Muscle of leg (tissue), 11 donors: Measurements from ENCODE around the gene LIN7A. TPM values are rescaled to one million over a fixed set of nuclear protein-coding genes. Genes with fewer than 3 reads are reported as not detected.

Experiments used
- DNase-seq: peaks from one replicate; pipeline ENCODE4 v3.0.0; 2013
- H3K27ac ChIP-seq: one replicate; pipeline ENCODE4 v1.5.1; 2013; ENCODE audit warnings: mild to moderate bottlenecking, low read length, control low read depth
- H3K27me3 ChIP-seq: one replicate; pipeline ENCODE4 v1.6.1; 2013; ENCODE audit warnings: low read length; ENCODE audit not compliant: control insufficient read depth, insufficient read depth
- H3K36me3 ChIP-seq: one replicate; pipeline ENCODE4 v1.6.1; 2013; ENCODE audit warnings: low read length; ENCODE audit not compliant: control insufficient read depth, insufficient read depth
- H3K4me1 ChIP-seq: one replicate; pipeline ENCODE4 v1.6.1; 2013; ENCODE audit warnings: low read length; ENCODE audit not compliant: control insufficient read depth, insufficient read depth
- H3K4me3 ChIP-seq: one replicate; pipeline ENCODE4 v1.5.1; 2013; ENCODE audit warnings: low read length, control low read depth
- H3K9me3 ChIP-seq: replicated peaks from 2 replicates; pipeline ENCODE4 v1.6.1; 2013; ENCODE audit warnings: low read depth, low read length; ENCODE audit not compliant: control insufficient read depth
- WGBS: methylation state at CpG from one replicate; pipeline ENCODE4 v1.1.5; 2013; ENCODE audit warnings: missing lambda C conversion rate; ENCODE audit not compliant: insufficient coverage; 5-methylcytosine and 5-hydroxymethylcytosine counted together
- polyA plus RNA-seq, 8 donors: library from polyadenylated mRNA; unstranded; fragments of 120-200 nt; gene quantifications; one replicate each; pipeline versions ENCODE4 v1.2.1 to v1.2.3, GENCODE V29; 2013; ENCODE audit warnings: inconsistent platforms in 1 of 8, low replicate concordance in 1 of 8; ENCODE audit not compliant: insufficient read length in 8 of 8, insufficient read depth in 1 of 8
- total RNA-seq: library from RNA; stranded (reverse); fragments of 120-200 nt; gene quantifications from one replicate; pipeline ENCODE4 v1.2.4, GENCODE V29; 2013

The LIN7A gene
- total and polyA plus RNA-seq, 9 donors: 2.3 to 4.0 (median 2.5) TPM

DNA sequence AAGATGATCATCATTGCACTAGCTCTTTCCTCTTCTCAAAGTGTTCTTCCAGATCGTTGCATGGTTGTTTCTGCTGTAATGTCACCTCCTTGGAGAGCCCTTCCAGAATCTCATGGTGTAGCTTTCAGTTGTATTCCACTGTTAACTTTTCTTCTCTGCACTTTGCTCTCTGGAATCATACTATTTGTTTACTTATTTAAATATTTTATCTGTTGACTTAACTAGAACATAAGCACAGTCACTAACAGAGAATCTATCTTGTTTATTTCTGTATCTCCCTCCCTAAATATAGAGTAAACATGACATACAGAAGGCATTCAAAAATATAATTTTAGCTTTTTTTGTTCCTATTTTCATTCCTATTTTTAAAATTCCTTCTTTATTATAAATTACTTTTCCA lies 11.8 kb downstream of the LIN7A start:
- Histone ChIP-seq H3K4me1 (no peaks in the 10 kb centered on the region), H3K36me3 (no peaks in the 10 kb centered on the region), H3K4me3 (no peak overlapping the region), H3K27ac (no peak overlapping the region), H3K27me3 (no peaks in the 10 kb centered on the region), H3K9me3 (no peaks in the 10 kb centered on the region)
- DNase-seq: no peak
- WGBS: no CpG with 5 or more reads among the region's 1 CpG

DNA sequence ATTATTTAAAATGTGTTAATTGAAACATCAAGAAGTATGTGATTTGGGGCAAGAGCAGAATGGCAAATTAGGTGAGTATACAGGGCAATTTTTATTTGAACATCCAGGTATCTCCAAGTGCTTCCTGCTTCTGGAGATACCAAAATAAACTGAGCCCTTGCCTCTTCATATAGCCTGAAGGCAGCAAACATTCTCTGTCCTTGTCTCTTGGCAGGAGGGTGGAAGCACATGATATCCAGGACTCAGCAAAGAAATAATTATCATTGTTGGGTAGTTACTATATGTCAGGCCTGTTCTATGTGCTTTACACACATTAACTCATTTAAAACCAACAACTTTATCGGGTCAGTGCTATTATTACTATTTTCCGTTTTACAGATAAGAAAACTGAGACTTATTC lies 12.5 kb downstream of the LIN7A start:
- WGBS: no CpG with 5 or more reads among the region's 2 CpGs
- Histone ChIP-seq H3K4me1 (no peaks in the 10 kb centered on the region), H3K27ac (no peak overlapping the region), H3K27me3 (no peaks in the 10 kb centered on the region), H3K9me3 (no peaks in the 10 kb centered on the region), H3K4me3 (no peak overlapping the region), H3K36me3 (no peaks in the 10 kb centered on the region)
- DNase-seq: no peak

DNA sequence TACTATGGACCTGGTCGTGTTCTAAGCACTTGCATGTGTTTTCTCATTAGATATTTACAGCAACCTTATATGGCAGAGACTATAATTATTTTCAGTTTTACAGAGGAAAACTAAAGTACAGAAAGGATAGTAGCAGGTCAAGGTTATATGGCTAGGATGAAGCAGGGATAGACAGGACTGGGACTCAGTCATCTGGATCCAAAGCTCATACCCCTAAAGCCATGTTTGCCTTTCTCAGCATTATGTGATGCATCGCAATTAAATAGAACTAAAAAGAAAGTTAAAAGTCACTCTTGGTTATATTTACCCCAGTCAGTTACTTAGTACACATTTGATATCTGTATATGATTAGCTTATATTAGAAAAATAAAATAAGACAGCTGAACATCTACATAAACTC lies 13.3 kb downstream of the LIN7A start:
- Histone ChIP-seq H3K36me3 (no peaks in the 10 kb centered on the region), H3K9me3 (no peaks in the 10 kb centered on the region), H3K4me1 (no peaks in the 10 kb centered on the region), H3K27me3 (no peaks in the 10 kb centered on the region), H3K27ac (no peak overlapping the region), H3K4me3 (no peak overlapping the region)
- no CpG with 5 or more reads among the region's 2 CpGs for WGBS
- DNase-seq: no peak

DNA sequence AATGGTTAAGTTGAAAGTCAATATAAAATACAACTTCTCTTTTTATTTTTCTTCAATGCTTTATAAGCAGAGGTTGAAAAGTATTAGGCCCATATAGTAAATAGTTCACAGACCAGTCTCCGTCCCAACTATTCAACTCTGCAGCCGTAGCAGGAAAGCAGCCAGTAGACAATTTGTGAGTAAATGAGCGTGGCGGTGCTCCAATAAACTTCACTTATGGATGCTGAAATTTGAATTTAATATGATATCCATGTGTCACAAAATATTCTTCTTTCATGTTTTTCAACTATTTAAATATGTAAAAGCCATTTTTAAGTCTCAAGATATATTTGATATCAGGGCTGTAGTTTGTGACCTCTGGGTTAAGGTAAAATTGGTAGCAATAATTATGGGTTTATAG lies 17.7 kb downstream of the LIN7A start:
- no peaks in the 10 kb centered on the region for H3K4me1 ChIP-seq
- DNase-seq: no peak
- H3K27ac ChIP-seq: no peak overlapping the region
- H3K9me3 ChIP-seq: no peaks in the 10 kb centered on the region
- H3K27me3 ChIP-seq: no peaks in the 10 kb centered on the region
- no CpG with 5 or more reads among the region's 4 CpGs for WGBS
- H3K36me3 ChIP-seq: no peaks in the 10 kb centered on the region
- H3K4me3 ChIP-seq: no peak overlapping the region

DNA sequence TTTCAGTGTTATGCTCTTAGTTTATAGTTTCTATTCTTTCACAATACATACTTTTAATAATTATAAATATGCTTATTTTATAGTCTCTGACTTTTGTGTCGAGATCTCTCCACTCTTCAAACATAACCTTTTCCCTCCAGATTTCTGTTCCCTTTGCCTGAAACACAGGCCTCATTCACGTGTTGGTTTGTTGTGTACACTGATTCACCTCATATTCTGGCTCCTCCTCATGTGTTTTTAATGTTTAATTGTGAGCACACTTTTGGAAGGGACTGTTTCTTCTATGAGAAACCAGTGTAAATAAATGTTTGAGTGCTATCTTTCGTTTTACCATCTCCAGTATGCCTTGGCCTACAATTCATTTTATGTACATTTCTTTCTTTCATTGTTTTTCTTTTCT lies 20.1 kb downstream of the LIN7A start:
- no peak for DNase-seq
- H3K4me1 ChIP-seq: no peaks in the 10 kb centered on the region
- H3K27me3 ChIP-seq: no peaks in the 10 kb centered on the region
- no peaks in the 10 kb centered on the region for H3K9me3 ChIP-seq
- WGBS: no CpG with 5 or more reads among the region's 3 CpGs
- H3K36me3 ChIP-seq: no peaks in the 10 kb centered on the region
- no peak overlapping the region for H3K27ac ChIP-seq
- H3K4me3 ChIP-seq: no peak overlapping the region

DNA sequence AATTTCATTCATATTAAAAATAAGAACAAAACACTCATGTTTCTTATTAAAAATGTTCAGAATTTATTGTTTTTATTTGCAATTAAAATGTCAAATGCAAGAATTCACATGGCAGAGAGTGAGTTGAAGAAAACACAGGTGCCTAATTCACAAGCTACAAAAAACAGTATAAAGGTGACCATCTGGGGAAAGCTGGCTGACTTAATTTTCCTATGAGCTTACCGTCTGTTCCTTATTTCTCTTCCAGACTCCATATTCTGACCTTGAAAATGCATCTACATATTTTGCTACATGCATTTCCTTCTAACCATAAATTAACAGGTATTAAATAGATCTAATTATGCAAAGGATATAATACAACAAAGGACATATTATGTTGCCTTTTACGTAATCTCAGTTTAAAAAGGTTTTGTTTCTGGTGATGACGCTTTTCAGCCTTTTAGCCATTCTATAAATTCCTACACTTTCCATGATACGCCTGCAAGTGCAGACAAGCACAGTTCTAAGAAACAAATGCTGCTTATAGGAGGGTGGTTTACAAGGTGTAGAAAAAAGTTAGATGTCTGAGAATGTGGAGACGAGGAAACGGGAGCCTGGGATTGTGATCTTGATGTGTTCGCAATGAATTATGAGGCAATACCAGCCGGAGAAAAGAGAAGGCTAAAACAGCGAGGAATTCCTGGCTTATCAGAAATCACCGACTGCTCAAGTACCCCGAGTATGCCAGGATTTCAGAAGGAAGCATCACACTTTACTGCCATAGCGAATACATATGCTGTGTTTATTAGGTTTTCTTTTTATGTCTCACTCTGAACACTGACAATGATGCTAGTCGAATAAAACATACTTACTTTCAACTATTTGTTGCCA lies 24.6 kb downstream of the LIN7A start:
- 30% methylated on average over 5 of the region's 13 CpGs for WGBS
- H3K36me3 ChIP-seq: no peaks in the 10 kb centered on the region
- no peaks in the 10 kb centered on the region for H3K27me3 ChIP-seq
- no peaks in the 10 kb centered on the region for H3K4me1 ChIP-seq
- no peaks in the 10 kb centered on the region for H3K9me3 ChIP-seq
- DNase-seq: no peak
- no peak overlapping the region for H3K27ac ChIP-seq
- H3K4me3 ChIP-seq: no peak overlapping the region

DNA sequence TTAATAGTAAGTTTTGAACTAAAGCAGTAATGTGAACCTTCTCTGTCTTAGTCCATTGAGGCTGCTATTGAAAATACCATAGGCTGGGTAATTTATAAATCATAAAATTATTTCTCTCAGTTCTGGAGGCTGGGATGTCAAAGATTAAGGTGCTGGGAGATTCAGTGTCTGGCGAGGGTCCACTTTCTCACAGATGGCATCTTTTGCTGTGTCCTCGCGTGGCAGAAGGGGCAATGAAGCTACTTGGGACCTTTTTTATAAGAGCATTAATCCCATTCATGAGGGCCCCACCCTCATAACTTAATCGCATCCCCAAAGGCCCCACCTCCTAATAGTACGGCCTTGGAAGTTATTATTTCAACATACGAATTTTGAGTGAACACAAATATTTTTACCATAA lies 28.4 kb downstream of the LIN7A start:
- 89% methylated on average over 6 of the region's 6 CpGs for WGBS
- Histone ChIP-seq H3K27me3 (no peaks in the 10 kb centered on the region), H3K4me1 (no peaks in the 10 kb centered on the region), H3K27ac (no peak overlapping the region), H3K9me3 (no peaks in the 10 kb centered on the region), H3K36me3 (no peaks in the 10 kb centered on the region), H3K4me3 (no peak overlapping the region)
- DNase-seq: no peak

DNA sequence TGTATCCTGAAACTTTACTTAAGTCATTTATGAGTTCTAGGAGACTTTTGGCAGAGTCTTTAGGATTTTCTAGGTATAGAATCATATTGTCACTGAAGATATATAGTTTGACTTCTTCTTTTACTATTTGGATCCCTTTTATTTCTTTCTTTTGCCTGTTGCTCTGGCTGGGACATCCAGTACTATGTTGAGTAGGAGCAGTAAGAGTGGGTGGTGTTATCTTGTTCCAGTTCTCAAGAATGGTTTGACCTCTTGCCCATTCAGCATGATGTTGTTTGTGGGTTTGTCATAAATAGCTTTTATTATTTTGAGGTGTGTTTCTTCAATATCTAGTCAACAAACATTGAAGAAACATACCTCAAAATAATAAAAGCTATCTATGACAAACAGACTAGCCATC lies 35.0 kb downstream of the LIN7A start:
- Histone ChIP-seq H3K27ac (no peak overlapping the region), H3K4me1 (no peaks in the 10 kb centered on the region), H3K27me3 (no peaks in the 10 kb centered on the region), H3K9me3 (no peaks in the 10 kb centered on the region), H3K36me3 (no peaks in the 10 kb centered on the region), H3K4me3 (no peak overlapping the region)
- DNase-seq: no peak

DNA sequence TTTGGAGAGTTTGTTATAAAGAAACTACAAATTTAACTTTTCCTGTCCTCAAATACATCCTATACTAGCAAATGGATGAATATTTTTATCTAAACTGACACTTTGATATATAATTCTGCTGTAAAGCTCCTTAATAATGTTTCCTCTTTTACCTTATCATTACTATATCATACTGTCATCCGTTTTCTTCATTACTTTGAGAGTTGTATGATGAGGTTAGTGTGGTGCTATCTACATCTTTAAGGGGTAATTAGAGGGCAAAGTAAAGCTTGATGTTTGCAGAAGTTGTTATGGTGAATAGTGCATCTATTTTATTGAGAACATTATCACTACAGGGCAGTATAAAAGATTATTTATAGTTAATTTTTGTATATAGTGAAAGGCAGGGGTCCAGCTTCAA lies 36.1 kb downstream of the LIN7A start:
- Histone ChIP-seq H3K4me3 (no peak overlapping the region), H3K36me3 (no peaks in the 10 kb centered on the region), H3K9me3 (no peaks in the 10 kb centered on the region), H3K27ac (no peak overlapping the region), H3K4me1 (no peaks in the 10 kb centered on the region), H3K27me3 (no peaks in the 10 kb centered on the region)
- DNase-seq: no peak
- no CpG with 5 or more reads among the region's 1 CpG for WGBS

DNA sequence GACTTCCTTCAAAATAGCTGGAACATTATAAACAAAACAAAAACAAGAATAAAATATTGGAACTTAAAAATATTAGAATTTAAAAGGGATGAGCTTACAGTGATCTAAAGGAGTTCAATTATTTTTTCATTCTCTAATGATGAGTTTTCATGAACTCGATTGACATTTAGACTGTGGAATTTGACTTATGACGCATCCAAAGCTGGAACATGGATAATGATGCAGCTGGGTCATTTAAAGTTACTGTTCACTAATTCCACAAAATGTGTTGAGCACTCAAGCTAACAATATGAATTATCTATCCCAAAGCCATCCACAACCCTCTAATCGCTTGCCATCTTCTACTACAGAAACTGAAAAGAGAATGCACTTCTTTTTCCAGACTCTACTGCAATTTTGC lies 42.5 kb downstream of the LIN7A start:
- Histone ChIP-seq H3K4me3 (no peak overlapping the region), H3K4me1 (no peaks in the 10 kb centered on the region), H3K36me3 (no peaks in the 10 kb centered on the region), H3K27me3 (no peaks in the 10 kb centered on the region), H3K9me3 (no peaks in the 10 kb centered on the region), H3K27ac (no peak overlapping the region)
- no CpG with 5 or more reads among the region's 3 CpGs for WGBS
- DNase-seq: no peak

DNA sequence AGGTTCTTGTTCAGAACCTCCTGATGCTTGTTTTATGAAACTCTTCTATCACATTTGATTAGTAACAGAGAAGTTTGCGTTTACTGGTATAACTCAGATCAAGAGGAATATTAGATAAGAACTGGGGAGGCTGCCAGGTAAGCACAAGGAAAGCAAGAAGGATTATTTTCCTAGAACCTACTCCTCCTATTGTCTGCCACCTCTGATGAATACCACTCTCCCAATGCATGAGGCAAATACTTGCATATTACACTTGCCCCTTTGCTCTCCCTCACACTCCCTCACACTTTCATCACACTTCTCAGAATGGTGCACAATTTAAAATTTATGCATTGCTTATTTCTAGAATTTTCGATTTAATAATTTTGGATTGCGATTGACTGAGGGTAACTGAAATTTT lies 43.6 kb downstream of the LIN7A start:
- no peak overlapping the region for H3K27ac ChIP-seq
- no peak overlapping the region for H3K4me3 ChIP-seq
- no CpG with 5 or more reads among the region's 3 CpGs for WGBS

More for the DNA sequence above, 43.6 kb downstream of the LIN7A start:
- no peak for DNase-seq
- H3K9me3 ChIP-seq: no peaks in the 10 kb centered on the region
- H3K36me3 ChIP-seq: no peaks in the 10 kb centered on the region
- no peaks in the 10 kb centered on the region for H3K27me3 ChIP-seq
- no peaks in the 10 kb centered on the region for H3K4me1 ChIP-seq
